Stimulated activated CD4-positive, alpha-beta T cell treated with anti-CD3 and anti-CD28 coated beads, Interleukin-2, amount 100 ng/mL, for 24 hours (primary cell): ENCODE measurements around the gene PSD4.

ENCODE experiments used
- DNase-seq, 2 donors: peaks; one replicate each; pipeline ENCODE4 v3.0.0-alpha.2; 2020

PSD4 gene

DNA sequence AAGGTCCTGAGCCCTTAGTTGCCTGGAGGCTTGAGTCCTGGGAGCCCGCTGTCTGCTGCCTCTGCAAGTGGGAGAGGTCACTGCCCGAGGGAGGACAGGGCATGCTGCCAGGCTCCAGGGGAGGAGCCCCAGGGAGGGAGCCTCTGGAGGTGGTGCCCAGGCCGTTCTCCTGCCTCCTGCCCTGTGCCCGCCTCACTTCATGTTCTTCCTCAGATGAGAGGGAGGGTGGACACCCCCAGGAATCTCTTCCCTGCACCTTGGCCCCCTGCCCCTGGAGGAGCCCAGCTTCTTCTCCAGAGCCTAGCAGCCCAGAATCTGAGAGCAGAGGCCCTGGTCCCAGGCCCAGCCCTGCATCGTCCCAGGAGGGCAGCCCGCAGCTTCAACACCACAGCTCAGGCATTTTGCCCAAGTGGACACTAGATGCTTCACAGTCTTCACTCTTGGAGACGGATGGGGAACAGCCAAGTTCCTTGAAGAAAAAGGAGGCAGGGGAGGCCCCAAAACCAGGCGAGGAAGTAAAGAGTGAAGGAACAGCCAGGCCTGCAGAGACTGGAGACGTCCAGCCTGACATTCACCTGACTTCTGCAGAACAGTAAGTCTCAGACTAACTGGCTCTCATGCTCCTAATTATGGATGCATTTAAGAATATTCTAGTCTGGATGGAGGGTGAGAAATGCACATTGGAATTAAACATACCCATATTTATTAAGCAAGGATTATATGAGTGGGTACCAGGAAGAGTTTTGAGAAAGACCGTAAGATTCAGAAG is 12.1 kb downstream of the PSD4 start:
- no peak for DNase-seq

DNA sequence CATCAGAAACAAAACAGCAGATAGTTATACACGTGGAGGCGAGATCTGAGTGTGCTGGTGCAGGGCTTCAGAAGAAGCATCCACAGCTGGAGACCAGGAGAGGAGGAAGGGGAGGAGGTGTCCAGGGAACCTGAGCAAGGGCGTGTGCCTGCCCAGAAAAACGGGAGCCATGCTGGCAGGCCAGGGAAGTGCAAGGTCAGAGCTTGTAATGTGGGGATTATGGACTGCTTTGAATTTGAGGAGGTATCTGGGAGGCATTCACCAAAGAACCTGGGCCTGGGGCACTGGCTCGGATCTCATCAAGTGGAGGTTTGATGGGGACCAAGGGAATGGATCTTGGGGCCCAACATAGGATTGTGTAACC is 12.6 kb downstream of the PSD4 start:
- DNase-seq = no peak

DNA sequence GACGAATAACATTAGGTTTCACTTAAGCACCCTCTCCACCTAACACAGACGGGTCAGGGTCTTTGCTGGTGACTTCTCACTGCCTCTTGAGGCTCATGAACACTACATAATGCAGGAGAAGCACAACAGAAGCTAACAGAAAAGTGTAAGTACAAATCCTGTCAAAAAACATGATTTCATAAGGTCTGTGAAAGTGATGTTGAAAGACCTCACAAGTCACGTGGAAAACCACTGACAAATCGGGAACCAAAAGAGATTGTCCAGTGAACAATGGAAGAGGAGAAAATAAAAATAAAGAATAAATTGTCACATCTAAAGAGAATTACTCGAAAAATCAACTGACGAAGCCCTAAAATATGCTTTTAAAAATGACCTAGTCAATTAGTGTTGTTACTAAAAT is 14.0 kb downstream of the PSD4 start:
- no peak for DNase-seq

DNA sequence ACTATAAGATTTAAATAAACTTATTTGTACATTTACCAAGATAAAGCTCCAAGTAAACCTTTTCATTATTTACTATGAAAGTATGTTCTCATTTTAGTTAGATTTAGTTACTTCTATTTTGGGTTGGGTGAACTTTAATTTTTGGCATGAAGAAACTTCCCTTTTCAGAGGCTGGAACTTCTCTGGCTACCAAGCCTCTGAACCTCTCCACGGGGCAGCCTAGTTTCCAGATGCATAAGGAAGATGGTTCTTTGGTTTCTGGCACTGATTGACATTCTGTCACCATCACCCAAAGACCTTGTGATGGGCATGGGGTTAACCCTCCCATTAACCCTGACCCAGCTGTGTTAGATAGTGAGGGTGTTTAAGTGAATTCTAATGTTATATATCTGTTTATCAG is 17.1 kb downstream of the PSD4 start:
- DNase-seq = no peak

DNA sequence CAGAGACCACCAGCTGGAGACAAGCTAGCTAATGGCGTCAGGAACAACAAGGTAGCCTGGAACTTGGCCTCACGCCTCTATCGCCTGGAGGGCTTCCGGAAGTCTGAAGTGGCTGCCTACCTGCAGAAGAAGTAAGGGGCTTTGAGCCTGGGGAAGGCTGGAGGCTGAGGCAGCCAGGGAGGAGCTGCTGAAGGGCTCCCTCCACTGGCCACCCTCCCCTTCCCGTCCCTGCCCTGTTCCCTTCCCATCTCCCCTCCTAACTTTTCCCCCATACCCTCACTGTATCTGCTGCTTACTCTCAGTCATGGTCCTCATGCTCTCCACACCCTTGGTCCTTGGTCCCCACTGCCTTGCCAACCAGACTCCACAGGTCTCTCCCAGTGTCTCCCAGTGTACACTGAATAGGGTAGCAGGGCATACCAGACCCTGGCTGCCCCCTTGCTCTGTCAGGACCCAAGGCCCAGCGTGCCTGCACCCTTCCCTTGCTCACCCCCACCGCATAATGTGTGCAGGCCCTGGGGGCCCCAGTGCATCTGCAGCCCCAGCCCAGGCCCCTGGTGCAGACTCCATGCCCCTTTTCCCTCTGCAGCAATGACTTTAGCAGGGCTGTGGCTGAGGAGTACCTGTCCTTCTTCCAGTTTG is 18.8 kb downstream of the PSD4 start:
- no peak for DNase-seq

DNA sequence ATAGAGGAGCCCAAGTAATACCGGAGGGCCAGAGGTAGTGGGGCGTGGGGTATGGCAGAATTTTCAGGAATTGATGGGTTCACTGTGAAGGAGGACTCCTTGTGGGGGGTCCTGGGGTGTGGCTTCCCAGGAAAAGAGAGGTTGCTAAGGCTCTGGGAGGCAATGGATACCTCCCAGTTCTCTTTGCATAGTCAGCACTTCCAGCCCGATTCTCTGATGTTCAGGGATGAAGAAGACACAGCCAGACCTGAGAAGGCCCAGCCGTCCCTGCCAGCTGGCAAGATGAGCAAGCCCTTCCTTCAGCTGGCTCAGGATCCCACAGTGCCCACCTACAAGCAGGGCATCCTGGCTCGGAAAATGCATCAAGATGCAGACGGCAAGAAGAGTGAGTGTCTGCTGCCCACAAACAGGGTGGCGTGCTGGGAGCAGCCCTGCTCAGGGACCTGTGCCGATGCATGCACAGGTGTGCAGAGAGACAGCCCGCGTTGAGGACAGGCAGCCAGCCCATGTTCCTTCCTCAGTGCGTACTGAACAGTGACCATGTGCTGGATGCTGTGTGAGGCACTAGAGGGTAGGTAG is 22.2 kb downstream of the PSD4 start:
- DNase-seq = no peak

DNA sequence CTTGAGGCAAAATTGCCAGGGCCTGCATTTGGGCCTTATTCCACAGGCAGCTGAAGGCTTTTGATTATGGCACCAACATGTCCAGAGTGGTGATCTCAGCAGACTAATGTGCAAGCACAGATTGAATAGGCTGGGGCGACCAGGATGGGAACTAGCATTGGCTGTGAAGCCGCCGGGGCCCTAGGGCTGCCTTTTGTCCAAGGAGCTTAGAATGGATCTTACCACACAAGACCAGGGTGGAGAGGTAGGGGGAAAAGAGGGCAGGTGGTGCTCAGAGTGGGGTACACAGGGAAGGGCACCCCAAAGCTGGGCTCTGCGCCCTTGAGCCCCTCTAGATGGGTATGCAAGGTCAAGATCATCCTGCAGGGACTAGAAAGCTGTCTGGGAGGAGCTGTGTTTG is 23.1 kb downstream of the PSD4 start:
- no peak for DNase-seq

DNA sequence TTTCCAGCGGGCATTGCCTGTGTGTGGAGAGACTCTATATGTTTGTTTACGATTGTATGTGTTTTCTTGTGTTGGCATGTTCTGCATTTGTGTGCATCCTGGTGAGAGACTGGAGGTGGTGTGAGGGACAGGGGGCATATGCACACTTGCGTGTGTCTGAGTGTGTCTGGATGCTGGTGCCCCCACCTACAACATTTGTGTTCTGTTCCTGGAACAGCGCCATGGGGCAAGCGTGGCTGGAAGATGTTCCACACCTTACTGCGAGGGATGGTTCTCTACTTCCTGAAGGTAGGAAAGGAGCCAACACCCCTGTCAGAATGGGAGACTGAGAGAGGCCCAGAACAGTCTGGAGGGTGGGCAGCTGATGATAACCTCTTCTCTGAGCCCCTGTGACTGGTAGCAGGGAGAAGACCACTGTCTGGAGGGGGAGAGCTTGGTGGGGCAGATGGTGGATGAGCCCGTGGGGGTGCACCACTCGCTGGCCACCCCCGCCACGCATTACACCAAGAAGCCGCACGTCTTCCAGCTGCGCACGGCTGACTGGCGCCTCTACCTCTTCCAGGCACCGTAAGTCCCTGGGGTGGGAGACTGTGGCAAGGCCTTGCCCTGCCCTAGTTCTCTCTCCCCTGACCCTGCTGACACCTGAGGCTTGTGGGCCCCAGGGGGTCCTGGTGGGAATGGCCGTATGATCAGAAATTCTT is 23.7 kb downstream of the PSD4 start:
- DNase-seq = no peak

DNA sequence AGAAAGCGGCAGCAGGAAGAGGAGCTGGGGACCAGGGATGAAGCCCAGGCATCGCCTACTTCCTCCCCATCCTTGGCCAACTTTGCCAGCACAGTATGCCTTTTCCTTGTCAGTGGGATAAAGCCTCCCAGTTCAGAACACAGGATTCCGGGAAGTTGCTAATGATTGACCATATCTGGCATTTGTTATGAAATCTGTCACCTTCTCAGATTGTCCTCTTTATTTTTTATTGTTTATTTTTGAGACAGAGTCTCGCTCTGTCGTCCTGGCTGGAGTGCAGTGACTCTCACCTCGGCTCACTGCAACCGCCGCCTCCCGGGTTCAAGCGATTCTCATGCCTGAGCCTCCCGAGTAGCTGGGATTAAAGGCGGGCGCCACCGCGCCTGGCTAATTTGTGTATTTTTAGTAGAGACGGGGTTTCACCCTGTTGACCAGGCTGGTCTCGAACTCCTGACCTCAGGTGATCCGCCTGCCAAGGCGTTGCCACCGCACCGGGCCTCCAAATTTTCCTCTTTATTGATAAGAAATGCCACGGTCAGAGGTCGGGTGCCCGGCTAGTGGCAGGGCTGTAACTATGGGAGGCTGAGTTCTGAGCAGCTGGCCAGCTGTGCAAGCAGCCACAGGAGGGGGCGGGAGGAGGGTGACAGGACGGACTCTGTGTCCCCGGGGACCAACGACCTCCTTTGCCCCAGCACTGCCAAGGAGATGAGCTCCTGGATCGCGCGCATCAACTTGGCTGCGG is 24.4 kb downstream of the PSD4 start:
- no peak for DNase-seq

DNA sequence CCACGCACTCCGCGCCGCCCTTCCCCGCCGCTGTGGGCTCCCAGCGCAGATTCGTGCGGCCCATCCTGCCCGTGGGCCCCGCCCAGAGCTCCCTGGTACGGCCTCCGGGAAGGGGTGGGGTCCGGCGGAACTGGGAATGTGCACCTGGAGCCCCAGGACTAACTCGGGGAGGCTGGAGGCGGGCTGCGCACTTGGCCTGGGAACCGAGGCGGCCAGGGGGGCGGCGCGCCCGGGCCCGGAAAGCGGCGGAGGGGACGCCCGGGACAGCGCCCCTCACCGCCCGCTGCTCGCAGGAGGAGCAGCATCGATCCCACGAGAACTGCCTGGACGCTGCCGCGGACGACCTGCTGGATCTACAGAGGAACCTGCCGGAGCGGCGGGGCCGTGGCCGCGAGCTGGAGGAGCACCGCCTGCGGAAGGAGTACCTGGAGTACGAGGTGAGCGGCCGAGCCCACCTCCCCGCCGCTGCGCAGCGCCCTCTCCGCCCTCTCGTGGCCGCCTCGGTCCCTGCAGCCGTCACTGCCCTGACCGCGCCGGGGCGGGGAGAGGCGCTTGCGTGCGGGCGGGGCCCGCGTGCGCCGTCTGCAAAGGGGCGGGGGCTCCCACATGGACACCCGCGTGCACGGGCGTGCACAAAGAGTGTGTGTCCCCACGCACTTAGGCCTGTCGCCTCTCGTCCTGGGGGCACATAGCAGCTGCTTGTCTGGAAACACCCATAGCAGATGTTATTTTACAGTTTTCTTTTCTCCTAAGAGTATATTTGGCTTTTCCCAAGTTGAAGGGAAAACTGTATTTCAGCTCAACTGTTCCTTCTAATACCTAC is 25.2 kb downstream of the PSD4 start:
- DNase-seq = peak; percentile 85 to 88

DNA sequence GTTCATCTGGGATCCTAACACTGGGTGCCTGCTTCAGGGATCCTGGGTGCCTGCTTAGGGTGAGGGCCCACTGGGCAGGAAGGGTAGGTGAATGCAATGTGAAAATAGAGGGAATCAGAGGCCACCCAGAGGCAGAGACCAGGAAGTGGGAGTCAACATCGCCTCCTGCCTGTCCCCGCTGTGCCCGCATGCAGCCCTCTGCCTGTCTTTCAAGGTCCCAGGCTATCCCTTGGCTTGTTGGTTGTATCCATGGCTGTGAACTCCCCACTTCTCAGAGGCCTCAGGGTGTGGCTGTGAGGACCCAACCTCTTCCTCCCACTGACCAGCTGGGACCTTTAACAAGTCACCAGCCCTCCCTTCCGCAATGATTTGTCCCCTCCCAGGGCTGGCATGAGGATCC is 26.5 kb downstream of the PSD4 start:
- no peak for DNase-seq

DNA sequence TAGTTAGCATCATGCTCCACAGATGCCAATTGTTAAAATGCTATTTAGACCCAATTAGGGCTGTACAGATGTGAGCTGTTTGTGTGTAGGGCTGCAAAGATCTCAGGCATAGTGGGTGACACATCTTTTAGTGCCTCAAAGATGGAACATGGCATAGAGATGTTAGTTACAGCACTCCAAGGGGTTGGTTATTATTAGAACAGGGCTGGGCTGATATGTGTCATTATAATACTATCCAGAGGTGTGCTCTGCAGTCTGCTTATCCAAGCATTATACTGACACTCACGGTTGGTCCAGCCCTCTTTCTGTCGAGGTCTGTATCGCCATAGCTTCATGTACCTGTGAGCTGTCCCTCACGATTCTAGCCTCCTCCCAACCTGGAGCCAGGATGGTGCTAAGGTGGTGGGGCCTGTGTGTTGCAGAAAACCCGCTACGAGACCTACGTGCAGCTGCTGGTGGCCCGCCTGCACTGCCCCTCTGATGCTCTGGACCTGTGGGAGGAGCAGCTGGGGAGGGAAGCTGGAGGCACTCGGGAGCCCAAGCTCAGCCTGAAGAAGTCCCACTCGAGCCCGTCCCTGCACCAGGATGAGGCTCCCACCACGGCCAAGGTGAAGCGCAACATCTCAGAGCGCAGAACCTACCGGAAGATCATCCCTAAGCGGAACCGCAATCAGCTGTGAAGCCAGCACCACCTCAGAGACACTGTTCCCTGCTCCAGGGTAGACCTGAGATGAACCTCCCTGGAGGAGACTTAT is 27.1 kb downstream of the PSD4 start:
- DNase-seq = no peak

DNA sequence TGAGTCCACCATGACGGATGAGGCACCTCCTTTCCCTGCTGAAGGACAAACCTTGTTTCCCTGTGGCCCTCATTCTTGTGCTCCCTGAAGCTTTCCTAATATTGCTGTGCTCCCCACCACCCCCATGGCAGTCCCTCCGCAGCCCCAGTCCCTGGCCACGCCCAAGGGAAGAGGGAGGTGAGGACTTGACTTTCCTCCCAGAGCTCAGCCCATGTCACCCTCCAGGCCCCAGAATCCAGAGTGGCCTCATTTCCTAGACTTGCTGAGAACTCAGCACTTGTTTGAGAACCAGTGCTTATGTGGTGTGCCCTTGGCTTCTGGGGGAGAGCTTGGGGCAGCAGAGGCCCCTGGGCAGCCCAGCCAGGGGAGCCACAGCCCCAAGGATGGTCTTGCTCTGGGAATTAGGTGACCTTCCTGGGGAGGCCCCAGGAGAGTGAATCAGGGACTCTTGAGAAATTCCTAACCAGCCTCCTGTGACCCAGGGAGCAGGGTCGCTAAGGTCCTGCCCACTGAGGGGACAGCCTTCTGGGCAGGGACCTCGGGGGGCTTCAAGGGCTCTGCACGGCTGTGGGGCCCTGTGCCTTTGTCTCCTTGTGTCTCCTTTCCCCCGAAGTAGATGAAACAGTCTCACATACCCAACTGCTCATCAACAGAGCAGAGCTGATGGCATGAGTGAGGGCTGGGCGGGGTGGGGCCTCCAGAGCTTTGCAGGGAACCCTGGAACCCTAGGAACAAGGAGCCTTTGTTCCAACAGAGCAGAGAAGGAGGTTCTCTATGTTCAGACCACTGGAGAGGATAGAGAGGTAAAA is 27.9 kb downstream of the PSD4 start:
- no peak for DNase-seq

DNA sequence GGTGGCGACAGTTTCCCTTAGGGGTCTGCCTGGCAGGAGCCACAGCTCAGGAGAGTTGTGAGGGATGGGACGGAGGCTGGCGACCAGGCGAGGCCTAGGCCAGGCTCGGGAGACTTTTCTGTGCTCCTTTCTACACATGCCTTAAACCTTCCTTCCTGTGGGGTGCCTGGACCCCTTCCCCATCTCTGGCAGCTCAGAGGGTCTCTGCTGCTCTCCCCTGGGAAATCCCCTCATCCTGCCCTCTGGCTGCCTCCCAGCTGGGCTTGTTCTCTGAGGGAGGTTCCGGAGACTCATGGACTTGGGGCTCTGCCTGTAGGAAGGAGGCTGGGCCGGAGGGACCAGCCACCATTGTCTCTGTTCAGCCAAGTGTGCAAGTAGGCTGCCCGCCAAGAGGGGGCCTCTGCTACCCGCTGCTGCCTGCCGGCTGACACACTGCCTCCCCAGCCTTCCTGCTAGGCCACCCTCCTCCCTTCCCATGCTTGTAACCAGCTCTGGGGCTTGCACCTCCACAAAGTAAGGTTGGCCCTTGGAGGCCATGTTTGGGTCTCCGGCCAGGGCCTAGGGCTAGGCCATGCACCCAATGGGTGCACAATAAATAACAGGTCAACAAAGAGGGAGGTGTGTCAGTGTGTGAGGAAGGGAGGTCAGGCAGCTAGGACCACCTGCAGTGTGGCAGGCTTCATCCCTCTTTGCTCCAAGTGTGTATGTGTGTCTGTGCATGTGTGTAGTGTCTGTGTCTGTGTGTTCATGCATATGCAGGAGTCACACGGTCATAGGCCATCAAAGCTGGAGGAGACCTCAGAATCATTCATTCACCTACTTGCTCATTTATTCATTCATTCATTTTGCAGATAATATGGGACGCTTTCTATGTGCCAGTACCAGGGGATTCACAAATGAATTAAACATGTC is 28.8 kb downstream of the PSD4 start:
- DNase-seq = no peak

DNA sequence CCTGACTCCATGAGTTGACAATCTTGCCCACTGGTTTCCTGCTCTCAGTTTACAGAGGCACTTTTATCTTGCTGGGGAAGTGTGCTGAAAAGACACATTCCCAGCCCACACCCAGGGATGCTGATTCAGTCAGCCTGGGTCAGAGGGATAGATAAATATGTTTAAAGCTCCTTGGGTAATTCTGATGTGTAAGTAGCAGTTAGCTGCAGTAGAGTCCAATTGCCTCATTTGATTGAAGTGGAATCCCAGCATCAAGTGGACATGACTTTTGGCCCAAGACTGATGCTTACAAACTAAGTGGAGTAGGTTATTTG is 29.4 kb downstream of the PSD4 start:
- no peak for DNase-seq

DNA sequence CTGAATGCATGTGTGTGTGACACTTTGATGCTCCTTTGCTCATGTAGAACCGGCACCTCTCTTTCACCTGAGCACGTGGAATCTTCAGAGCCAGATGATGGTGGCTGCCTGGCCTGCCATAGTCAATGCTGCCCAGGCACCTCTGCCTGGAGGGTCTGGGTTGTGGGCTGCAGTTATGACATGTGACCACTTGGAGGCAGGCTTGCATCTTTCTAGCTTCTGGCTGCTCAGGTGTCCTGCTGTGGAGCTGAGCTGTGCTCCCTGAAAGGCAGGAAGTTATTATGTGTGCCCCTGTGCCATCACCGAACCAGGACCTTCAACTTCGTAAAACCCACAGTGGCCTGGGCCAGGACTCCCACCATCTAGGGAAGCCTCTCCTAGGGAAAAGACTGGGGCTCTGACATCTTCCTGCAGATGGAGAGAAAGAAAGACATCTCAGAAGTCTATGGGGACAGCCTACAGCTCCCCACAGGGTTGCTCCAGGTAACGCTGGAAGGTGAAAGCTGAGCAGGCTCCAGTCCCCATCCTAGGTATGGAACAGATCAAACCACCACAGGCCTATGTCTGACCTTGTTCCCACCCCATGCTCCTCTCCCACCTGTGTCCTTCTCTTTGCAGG is 30.2 kb downstream of the PSD4 start:
- peak; percentile 77 for DNase-seq

DNA sequence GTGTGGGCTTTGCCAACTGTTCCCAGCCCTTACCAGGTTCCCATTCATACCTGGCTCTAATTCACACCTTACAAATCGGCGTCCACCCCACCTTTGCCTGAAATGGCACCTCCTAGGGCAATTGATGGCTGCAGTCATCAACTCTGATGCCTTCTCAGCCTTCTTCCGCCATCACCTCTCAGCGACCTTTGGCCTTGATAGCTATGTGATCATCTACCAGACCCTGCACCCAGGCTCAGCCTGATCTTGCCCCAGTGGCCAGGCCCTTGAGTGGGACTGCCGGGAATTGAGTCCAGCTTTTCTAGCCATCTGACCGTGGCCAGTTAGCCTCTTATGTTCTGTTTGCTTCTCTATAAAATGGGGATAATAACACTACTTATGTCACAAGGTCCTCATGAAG is 32.5 kb downstream of the PSD4 start:
- no peak for DNase-seq

DNA sequence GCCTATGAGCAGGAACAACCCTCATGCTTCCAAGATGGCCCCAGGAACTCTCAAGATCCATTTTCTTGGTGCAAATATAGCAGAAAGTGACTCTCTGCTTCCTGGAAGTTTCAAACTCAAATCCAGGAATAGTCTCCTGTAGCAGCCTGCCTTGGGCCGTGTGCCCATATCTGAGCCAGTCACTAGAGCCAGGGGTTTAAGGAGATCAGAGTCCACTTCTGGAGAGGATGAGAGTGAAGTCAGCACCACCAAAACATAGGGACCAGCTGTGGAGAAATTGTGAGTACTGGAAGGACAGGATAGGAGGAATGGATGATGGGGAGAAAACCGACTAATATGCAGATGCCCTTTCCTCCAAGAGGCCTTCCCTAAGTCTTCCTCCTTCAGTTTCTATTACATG is 33.2 kb downstream of the PSD4 start:
- DNase-seq = no peak

DNA sequence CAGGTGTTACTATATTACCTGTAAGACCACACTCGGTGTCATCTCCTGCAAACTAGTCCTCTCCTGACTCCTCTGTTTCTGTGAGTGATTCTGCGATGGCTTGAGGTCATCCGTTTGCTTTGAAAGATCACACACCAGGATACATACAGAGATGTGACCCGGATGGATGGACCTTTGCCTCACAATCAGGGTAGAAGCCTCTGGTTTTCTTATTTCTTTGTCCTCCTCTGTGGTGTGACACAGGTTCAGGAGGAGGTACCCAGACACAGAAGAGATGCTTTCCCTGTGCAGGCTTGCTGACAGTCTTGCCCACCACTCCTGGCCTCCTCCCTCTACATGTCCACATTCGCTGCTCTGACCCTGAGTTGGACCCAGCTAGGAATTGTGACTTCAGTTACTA is 34.6 kb downstream of the PSD4 start:
- DNase-seq = no peak
